Measurements from ENCODE around the gene GASK1A.
"Not testable (repeated sequence)": the region's sequence is repeated elsewhere in the genome, so short reads cannot be mapped to it uniquely, and the experiment has no call there.

The GASK1A gene

DNA sequence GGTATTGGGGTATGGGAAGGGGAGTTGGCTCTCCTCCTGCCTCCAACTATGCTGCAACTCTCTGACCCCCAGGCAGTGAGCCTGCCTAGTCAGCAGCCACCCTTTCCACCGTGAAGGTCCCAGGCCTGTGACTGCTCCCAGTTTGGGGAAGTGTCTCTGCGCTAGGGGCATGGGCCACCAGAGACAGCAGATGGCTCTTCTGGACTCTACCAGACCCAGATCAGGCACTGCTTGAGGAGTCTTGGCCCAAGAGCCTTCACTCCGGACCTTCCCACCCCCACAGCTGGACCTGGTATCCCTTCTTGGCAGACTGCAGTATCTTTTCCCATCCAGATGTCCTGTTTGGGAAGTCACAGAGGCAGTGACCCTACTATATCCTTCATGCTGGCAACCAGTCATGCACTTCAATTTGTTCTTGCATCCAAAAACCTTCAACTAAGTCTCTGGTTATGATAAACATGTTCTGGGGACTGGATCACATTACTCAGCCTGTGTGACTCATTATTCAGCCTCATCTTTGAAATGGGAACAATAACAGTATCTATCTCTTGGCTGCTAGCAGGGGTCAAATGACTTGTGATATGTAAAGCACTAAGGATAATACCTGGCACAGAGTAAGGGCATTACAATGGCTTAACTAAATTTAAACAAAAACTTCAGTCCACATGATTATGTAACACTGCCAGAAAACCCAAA lies 64.1 kb downstream of the GASK1A start:
- ATAC-seq (ENCODE audit: low read depth) (no peak), DNase-seq (ENCODE audit: low spot score) (no peak)
- no peak for TF ChIP-seq CTCF (IDR thresholded peaks at IDR 0.05; ENCODE audit: poor library complexity, severe bottlenecking)

DNA sequence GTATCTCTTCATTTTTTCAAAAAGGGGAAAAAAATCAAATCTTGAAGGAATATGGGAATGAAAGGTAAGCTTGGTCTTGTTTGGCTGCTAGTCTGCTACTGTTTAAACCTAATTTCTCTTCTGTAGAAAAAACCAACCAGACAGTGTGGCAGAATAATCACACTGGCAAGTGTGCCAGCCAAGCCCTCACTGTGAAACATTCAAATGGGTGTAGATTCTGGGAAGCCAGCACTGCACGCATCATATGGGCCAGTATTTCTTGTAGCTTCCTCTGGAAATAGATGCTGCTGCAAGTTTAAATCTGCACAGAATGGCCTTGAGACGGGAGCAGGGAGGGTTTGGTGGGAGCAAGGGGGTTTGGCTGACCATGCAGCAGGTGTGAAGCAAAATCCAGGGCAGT lies 64.7 kb downstream of the GASK1A start:
- no peak for TF ChIP-seq CTCF (IDR thresholded peaks at IDR 0.05; ENCODE audit: poor library complexity, severe bottlenecking)
- no peak for DNase-seq (ENCODE audit: low spot score)

More for the DNA sequence above, 64.1 kb downstream of the GASK1A start:
- no peaks in the 10 kb centered on the region for H3K27me3 ChIP-seq (ENCODE audit: insufficient read depth, poor library complexity, severe bottlenecking)
- no peak overlapping the region for H3K27ac ChIP-seq (ENCODE audit: poor library complexity, severe bottlenecking)
- no peaks in the 10 kb centered on the region for H3K9me3 ChIP-seq (ENCODE audit: severe bottlenecking)
- no peak overlapping the region for H3K4me3 ChIP-seq (ENCODE audit: severe bottlenecking)
- H3K4me1 ChIP-seq (ENCODE audit: insufficient read depth, poor library complexity, severe bottlenecking) = no peaks in the 10 kb centered on the region
- H3K36me3 ChIP-seq (ENCODE audit: low read depth) = no peaks in the 10 kb centered on the region

DNA sequence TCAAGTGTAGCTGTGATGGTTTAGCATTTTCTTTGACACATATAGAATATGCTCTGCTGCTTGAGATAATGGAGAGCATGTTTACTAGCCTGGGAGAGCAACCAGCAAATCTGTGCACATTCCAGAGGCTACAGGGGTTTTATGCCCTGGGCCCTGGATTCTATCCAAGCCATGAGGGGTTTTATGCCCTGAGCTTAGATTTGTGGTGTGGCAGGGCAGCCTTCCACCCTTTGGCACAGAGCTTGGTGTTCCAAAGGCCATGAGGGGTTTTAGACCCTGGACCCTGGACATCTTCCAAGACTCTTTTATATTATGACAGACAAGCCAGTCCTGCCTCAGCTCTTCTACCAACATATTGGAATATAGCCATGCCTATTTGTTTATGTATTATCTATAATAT lies 66.0 kb downstream of the GASK1A start:
- H3K27me3 ChIP-seq (ENCODE audit: insufficient read depth, poor library complexity, severe bottlenecking); H3K4me1 ChIP-seq (ENCODE audit: insufficient read depth, poor library complexity, severe bottlenecking); H3K4me3 ChIP-seq (ENCODE audit: severe bottlenecking); H3K27ac ChIP-seq (ENCODE audit: poor library complexity, severe bottlenecking); ATAC-seq (ENCODE audit: low read depth); H3K36me3 ChIP-seq (ENCODE audit: low read depth); DNase-seq (ENCODE audit: low spot score); H3K9me3 ChIP-seq (ENCODE audit: severe bottlenecking): not testable (repeated sequence)

More for the DNA sequence above, 64.7 kb downstream of the GASK1A start:
- Histone ChIP-seq H3K27ac (ENCODE audit: poor library complexity, severe bottlenecking) (no peak overlapping the region), H3K9me3 (ENCODE audit: severe bottlenecking) (no peaks in the 10 kb centered on the region), H3K4me3 (ENCODE audit: severe bottlenecking) (no peak overlapping the region), H3K36me3 (ENCODE audit: low read depth) (no peaks in the 10 kb centered on the region), H3K4me1 (ENCODE audit: insufficient read depth, poor library complexity, severe bottlenecking) (no peaks in the 10 kb centered on the region), H3K27me3 (ENCODE audit: insufficient read depth, poor library complexity, severe bottlenecking) (no peaks in the 10 kb centered on the region)
- ATAC-seq (ENCODE audit: low read depth) = no peak

- H3K4me1 ChIP-seq (ENCODE audit: insufficient read depth, poor library complexity, severe bottlenecking) = no peaks in the 10 kb centered on the region
- H3K4me3 ChIP-seq (ENCODE audit: severe bottlenecking) = no peak overlapping the region
- ATAC-seq (ENCODE audit: low read depth) (no peak), DNase-seq (ENCODE audit: low spot score) (no peak)
- TF ChIP-seq CTCF (IDR thresholded peaks at IDR 0.05; ENCODE audit: poor library complexity, severe bottlenecking) = no peak
- H3K27ac ChIP-seq (ENCODE audit: poor library complexity, severe bottlenecking) = no peak overlapping the region
- peaks cover 8% of the 10 kb centered on the region for H3K9me3 ChIP-seq (ENCODE audit: severe bottlenecking)
- H3K36me3 ChIP-seq (ENCODE audit: low read depth) = no peaks in the 10 kb centered on the region
- H3K27me3 ChIP-seq (ENCODE audit: insufficient read depth, poor library complexity, severe bottlenecking) = no peaks in the 10 kb centered on the region
These were observed 67.5 kb downstream of the GASK1A start for GRCh38 chr3:43046583-43046982.

- no peak overlapping the region for H3K27ac ChIP-seq (ENCODE audit: poor library complexity, severe bottlenecking)
- no peak for ATAC-seq (ENCODE audit: low read depth)
- H3K36me3 ChIP-seq (ENCODE audit: low read depth) = no peaks in the 10 kb centered on the region
- DNase-seq (ENCODE audit: low spot score) = no peak
- H3K4me3 ChIP-seq (ENCODE audit: severe bottlenecking) = no peak overlapping the region
- no peak for TF ChIP-seq CTCF (IDR thresholded peaks at IDR 0.05; ENCODE audit: poor library complexity, severe bottlenecking)
- H3K4me1 ChIP-seq (ENCODE audit: insufficient read depth, poor library complexity, severe bottlenecking) = no peaks in the 10 kb centered on the region
- no peaks in the 10 kb centered on the region for H3K27me3 ChIP-seq (ENCODE audit: insufficient read depth, poor library complexity, severe bottlenecking)
- H3K9me3 ChIP-seq (ENCODE audit: severe bottlenecking) = peaks cover 8% of the 10 kb centered on the region
These were observed 69.4 kb downstream of the GASK1A start for GRCh38 chr3:43048470-43048869.
